ENCODE data around the gene NR6A1. TPM values are rescaled to one million over a fixed set of nuclear protein-coding genes. Genes with fewer than 3 reads are reported as not detected.

The NR6A1 gene
- total and polyA plus RNA-seq, 2 of the 13 experiments (the other 11 are each of a cell fraction or from before 2014, with no cell fraction given): 28.1 to 31.5 TPM

DNA sequence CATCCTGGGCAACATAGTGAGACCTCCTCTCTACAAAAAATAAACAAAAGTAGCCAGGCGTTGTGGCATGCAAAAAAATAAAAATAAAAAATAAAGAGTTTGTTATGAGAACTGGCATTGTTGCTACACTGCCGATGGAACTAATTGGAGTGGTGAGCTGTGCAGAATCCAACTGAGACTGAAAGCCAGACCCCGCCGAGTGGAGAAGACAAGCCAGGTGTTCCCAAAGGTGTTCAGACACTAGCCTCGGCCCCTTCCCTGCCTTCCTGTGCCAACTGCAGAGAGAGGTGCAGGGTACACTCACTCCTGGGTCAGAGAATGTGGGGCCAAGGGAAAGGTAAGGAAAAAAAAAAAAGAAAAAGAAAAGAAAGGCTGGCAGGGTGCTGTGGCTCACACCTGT lies 44.5 kb upstream of the NR6A1 start:
- ChIA-PET CTCF (ENCODE audit: low intra/inter-chr PET ratio, low total read pairs) (no interaction called here), POLR2A (no interaction called here)
- WGBS (ENCODE audit: low lambda C conversion rate): 77% methylated on average over 5 of the region's 5 CpGs

More for the DNA sequence above, 44.5 kb upstream of the NR6A1 start:
- H3K9ac ChIP-seq (ENCODE audit: insufficient read depth, low read depth, low read length): no peak overlapping the region
- no peaks in the 10 kb centered on the region for H3K36me3 ChIP-seq (replicated peaks in 1 of 2; ENCODE audit: control insufficient read depth in 1 of 2, insufficient read depth in 2 of 2, low read length in 2 of 2)
- H3K4me1 ChIP-seq (ENCODE audit: insufficient read depth, low read length): peaks cover 55% of the 10 kb centered on the region
- ATAC-seq: no peak
- no peak overlapping the region for H2AFZ ChIP-seq (ENCODE audit: low read length)
- no peaks in the 10 kb centered on the region for H4K20me1 ChIP-seq (ENCODE audit: insufficient read depth, low read length)
- H3K4me3 ChIP-seq (replicated peaks in 1 of 3; ENCODE audit: insufficient read depth in 1 of 3, low read depth in 2 of 3, low read length in 3 of 3): no peak overlapping the region
- in situ Hi-C loops (cut with HindIII; ENCODE audit: extremely low pct_ligation_motif_present, low pct_unique_long_range_greater_than_20kb): no loop called here
- no peak for DNase-seq (ENCODE audit: low spot score)
- no peaks in the 10 kb centered on the region for H3K27me3 ChIP-seq (ENCODE audit: control insufficient read depth in 1 of 2, insufficient read depth in 2 of 2, low read length in 2 of 2)
- no peaks in the 10 kb centered on the region for H3K79me2 ChIP-seq (ENCODE audit: insufficient read depth, low read length)
- H3K9me3 ChIP-seq (ENCODE audit: low read length): no peaks in the 10 kb centered on the region
- H3K4me2 ChIP-seq (ENCODE audit: low read depth, low read length): no peak overlapping the region
- no peak overlapping the region for H3K27ac ChIP-seq (ENCODE audit: extremely low read length, insufficient read depth, low read length)
- FAIRE-seq: no peak
- no peak for TF ChIP-seq ZNF619 (CRISPR knock-in tag; IDR thresholded peaks at IDR 0.05)
- no peak for TF ChIP-seq ZBTB8A (CRISPR knock-in tag; IDR thresholded peaks at IDR 0.05; ENCODE audit: borderline replicate concordance, low read depth)
- TF ChIP-seq, protein P1, sequence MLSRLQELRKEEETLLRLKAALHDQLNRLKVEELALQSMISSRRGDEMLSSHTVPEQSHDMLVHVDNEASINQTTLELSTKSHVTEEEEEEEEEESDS (CRISPR knock-in tag; IDR thresholded peaks at IDR 0.05; ENCODE audit: borderline replicate concordance): no peak
- no peak for TF ChIP-seq ZBTB38 (CRISPR knock-in tag; IDR thresholded peaks at IDR 0.05)
- no peak for TF ChIP-seq SIX4 (CRISPR knock-in tag; IDR thresholded peaks at IDR 0.05)
- no peak for TF ChIP-seq PHF20 (CRISPR knock-in tag; IDR thresholded peaks at IDR 0.05)
- no peak for TF ChIP-seq XRCC5 (optimal IDR thresholded peaks at IDR 0.05; ENCODE audit: low read length)
- TF ChIP-seq ZSCAN9 (CRISPR knock-in tag; IDR thresholded peaks at IDR 0.05; ENCODE audit: borderline replicate concordance): no peak
- TF ChIP-seq ZNF674 (CRISPR knock-in tag; IDR thresholded peaks at IDR 0.05; ENCODE audit: low read depth): no peak
- no peak for TF ChIP-seq ZNF496 (CRISPR knock-in tag; IDR thresholded peaks at IDR 0.05; ENCODE audit: insufficient replicate concordance)
- TF ChIP-seq ZNF766 (CRISPR knock-in tag; IDR thresholded peaks at IDR 0.05; ENCODE audit: borderline replicate concordance): no peak
- no peak for TF ChIP-seq ZNF567 (CRISPR knock-in tag; IDR thresholded peaks at IDR 0.05; ENCODE audit: borderline replicate concordance)
- TF ChIP-seq ZBED4 (CRISPR knock-in tag; IDR thresholded peaks at IDR 0.05; ENCODE audit: borderline replicate concordance): no peak
- no peak for TF ChIP-seq DBP (CRISPR knock-in tag; IDR thresholded peaks at IDR 0.05; ENCODE audit: not compliant biosample characterization)
- TF ChIP-seq, protein P2, sequence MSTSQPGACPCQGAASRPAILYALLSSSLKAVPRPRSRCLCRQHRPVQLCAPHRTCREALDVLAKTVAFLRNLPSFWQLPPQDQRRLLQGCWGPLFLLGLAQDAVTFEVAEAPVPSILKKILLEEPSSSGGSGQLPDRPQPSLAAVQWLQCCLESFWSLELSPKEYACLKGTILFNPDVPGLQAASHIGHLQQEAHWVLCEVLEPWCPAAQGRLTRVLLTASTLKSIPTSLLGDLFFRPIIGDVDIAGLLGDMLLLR (CRISPR knock-in tag; IDR thresholded peaks at IDR 0.05): no peak
- intact Hi-C loops (cut with micrococcal nuclease; ENCODE audit: unreplicated experiment): loop anchor here (5.0 kb wide), 1 partner anchor 38 kb away; the partner anchor contains the start of gene OLFML2A
- no TSS peak for BruUV-seq (replicated peaks)
